Duodenal mucosa (tissue), 2 donors: ENCODE data around the gene SLC17A5.
A peak's percentile ranks its signal among the peaks of the same experiment; 100 is the strongest.
"Not testable (repeated sequence)": the region's sequence is repeated elsewhere in the genome, so short reads cannot be mapped to it uniquely, and the experiment has no call there.

Source experiments
- H3K27ac ChIP-seq: one replicate; pipeline ENCODE4 v1.7.0; 2013; ENCODE audit warnings: low read depth, low read length
- H3K27me3 ChIP-seq, 2 donors: one replicate each; pipeline ENCODE4 v1.7.0; 2013; ENCODE audit warnings: low read length in 2 of 2, control low read depth in 1 of 2; ENCODE audit not compliant: insufficient read depth in 2 of 2, control insufficient read depth in 1 of 2
- H3K36me3 ChIP-seq, 2 donors: one replicate each; pipeline ENCODE4 v1.7.0; 2013; ENCODE audit warnings: low read length in 2 of 2, control low read depth in 1 of 2; ENCODE audit not compliant: insufficient read depth in 2 of 2, control insufficient read depth in 1 of 2
- H3K4me1 ChIP-seq, 2 donors: one replicate each; pipeline ENCODE4 v1.7.0; 2013; ENCODE audit warnings: low read length in 2 of 2, control low read depth in 1 of 2; ENCODE audit not compliant: insufficient read depth in 2 of 2, control insufficient read depth in 1 of 2
- H3K4me3 ChIP-seq, 2 donors: one replicate each; pipeline ENCODE4 v1.7.0; 2013; ENCODE audit warnings: low read length in 2 of 2, low read depth in 1 of 2
- H3K9ac ChIP-seq, 2 donors: one replicate each; pipeline ENCODE4 v1.7.0; 2013; ENCODE audit warnings: low read length in 2 of 2, low read depth in 1 of 2
- H3K9me3 ChIP-seq, 2 donors: one replicate each; pipeline ENCODE4 v1.7.0; 2013; ENCODE audit warnings: low read length in 2 of 2, control low read depth in 1 of 2; ENCODE audit not compliant: control insufficient read depth in 1 of 2

SLC17A5 gene

GRCh38 chr6:73585566-73586415, 68.0 kb downstream of the SLC17A5 start:
- peak overlapping the region; percentile 45 to 48 for H3K4me3 ChIP-seq
- no peaks in the 10 kb centered on the region for H3K9me3 ChIP-seq
- H3K27ac ChIP-seq = peak overlapping the region; percentile 83
- H3K4me1 ChIP-seq = peaks cover 15 to 18% of the 10 kb centered on the region in 2 donors
- H3K36me3 ChIP-seq = no peaks in the 10 kb centered on the region
- peak overlapping the region; percentile 22 to 67 for H3K9ac ChIP-seq
- no peaks in the 10 kb centered on the region for H3K27me3 ChIP-seq

- H3K9me3 ChIP-seq = no peaks in the 10 kb centered on the region
- H3K27me3 ChIP-seq = no peaks in the 10 kb centered on the region
- no peak overlapping the region for H3K4me3 ChIP-seq
- no peak overlapping the region for H3K27ac ChIP-seq
- H3K4me1 ChIP-seq = peaks cover 24 to 30% of the 10 kb centered on the region in 2 donors
- no peak overlapping the region for H3K9ac ChIP-seq
- H3K36me3 ChIP-seq = no peaks in the 10 kb centered on the region
These were observed 72.5 kb downstream of the SLC17A5 start for GRCh38 chr6:73581293-73581692.

GRCh38 chr6:73580247-73581149, 73.3 kb downstream of the SLC17A5 start:
- Histone ChIP-seq H3K4me1 (peaks cover 16 to 24% of the 10 kb centered on the region in 2 donors), H3K27me3 (no peaks in the 10 kb centered on the region), H3K4me3 (peak overlapping the region; percentile 17 to 58), H3K36me3 (no peaks in the 10 kb centered on the region), H3K9ac (peak overlapping the region; percentile 24 to 76), H3K9me3 (no peaks in the 10 kb centered on the region), H3K27ac (peak overlapping the region; percentile 16)

GRCh38 chr6:73579851-73580246, 73.9 kb downstream of the SLC17A5 start:
- peak overlapping the region in 1 of 2 donors; percentile 58 for H3K4me3 ChIP-seq

GRCh38 chr6:73579389-73579788, 74.4 kb downstream of the SLC17A5 start:
- Histone ChIP-seq H3K4me1 (peaks cover 10 to 17% of the 10 kb centered on the region in 2 donors), H3K9me3 (no peaks in the 10 kb centered on the region), H3K9ac (no peak overlapping the region), H3K36me3 (no peaks in the 10 kb centered on the region), H3K27ac (peak overlapping the region; percentile 53), H3K4me3 (no peak overlapping the region), H3K27me3 (no peaks in the 10 kb centered on the region)

More at GRCh38 chr6:73579851-73580246, 73.9 kb downstream of the SLC17A5 start:
- H3K27ac ChIP-seq = peak overlapping the region; percentile 16
- H3K9me3 ChIP-seq = no peaks in the 10 kb centered on the region
- H3K4me1 ChIP-seq = peaks cover 10 to 18% of the 10 kb centered on the region in 2 donors
- H3K27me3 ChIP-seq = no peaks in the 10 kb centered on the region
- H3K9ac ChIP-seq = no peak overlapping the region
- H3K36me3 ChIP-seq = no peaks in the 10 kb centered on the region

GRCh38 chr6:73577676-73578075, 76.1 kb downstream of the SLC17A5 start:
- H3K27ac ChIP-seq = no peak overlapping the region

GRCh38 chr6:73572531-73572930, 81.3 kb downstream of the SLC17A5 start:
- not testable (repeated sequence) for H3K27me3 ChIP-seq, H3K9ac ChIP-seq, H3K4me1 ChIP-seq, H3K9me3 ChIP-seq, H3K36me3 ChIP-seq, H3K27ac ChIP-seq, H3K4me3 ChIP-seq

More at GRCh38 chr6:73577676-73578075, 76.1 kb downstream of the SLC17A5 start:
- no peaks in the 10 kb centered on the region for H3K36me3 ChIP-seq
- no peaks in the 10 kb centered on the region for H3K9me3 ChIP-seq
- H3K4me3 ChIP-seq = no peak overlapping the region
- H3K9ac ChIP-seq = no peak overlapping the region
- H3K27me3 ChIP-seq = no peaks in the 10 kb centered on the region
- peaks cover 10 to 17% of the 10 kb centered on the region in 2 donors for H3K4me1 ChIP-seq

- H3K36me3 ChIP-seq, H3K9me3 ChIP-seq, H3K4me3 ChIP-seq, H3K27me3 ChIP-seq, H3K9ac ChIP-seq, H3K4me1 ChIP-seq, H3K27ac ChIP-seq: not testable (repeated sequence)
These were observed 82.3 kb downstream of the SLC17A5 start for GRCh38 chr6:73571218-73572181.

GRCh38 chr6:73569121-73569520, 84.7 kb downstream of the SLC17A5 start:
- no peaks in the 10 kb centered on the region for H3K36me3 ChIP-seq
- H3K27ac ChIP-seq = no peak overlapping the region
- peaks cover 3 to 6% of the 10 kb centered on the region in 2 donors for H3K4me1 ChIP-seq
- H3K27me3 ChIP-seq = no peaks in the 10 kb centered on the region
- no peak overlapping the region for H3K9ac ChIP-seq
- no peak overlapping the region for H3K4me3 ChIP-seq
- no peaks in the 10 kb centered on the region for H3K9me3 ChIP-seq
